ENCODE data around the gene STX2. TPM values are rescaled to one million over a fixed set of nuclear protein-coding genes. Genes with fewer than 3 reads are reported as not detected.

The STX2 gene
- total RNA-seq, 1 experiment from 2014 or later, result 19.0 TPM

GRCh38 chr12:130871286-130872178, 32.5 kb upstream of the STX2 start, which contains the start of gene RAN:
Gene RAN, plus strand, starts transcription at chr12:130872066. Its CDS starts 528 bp downstream, at chr12:130872594.
- H3K27me3 Mint-ChIP-seq (ENCODE audit: insufficient read depth, unreplicated experiment), result no peaks in the 10 kb centered on the region
- TF ChIP-seq, protein P1, sequence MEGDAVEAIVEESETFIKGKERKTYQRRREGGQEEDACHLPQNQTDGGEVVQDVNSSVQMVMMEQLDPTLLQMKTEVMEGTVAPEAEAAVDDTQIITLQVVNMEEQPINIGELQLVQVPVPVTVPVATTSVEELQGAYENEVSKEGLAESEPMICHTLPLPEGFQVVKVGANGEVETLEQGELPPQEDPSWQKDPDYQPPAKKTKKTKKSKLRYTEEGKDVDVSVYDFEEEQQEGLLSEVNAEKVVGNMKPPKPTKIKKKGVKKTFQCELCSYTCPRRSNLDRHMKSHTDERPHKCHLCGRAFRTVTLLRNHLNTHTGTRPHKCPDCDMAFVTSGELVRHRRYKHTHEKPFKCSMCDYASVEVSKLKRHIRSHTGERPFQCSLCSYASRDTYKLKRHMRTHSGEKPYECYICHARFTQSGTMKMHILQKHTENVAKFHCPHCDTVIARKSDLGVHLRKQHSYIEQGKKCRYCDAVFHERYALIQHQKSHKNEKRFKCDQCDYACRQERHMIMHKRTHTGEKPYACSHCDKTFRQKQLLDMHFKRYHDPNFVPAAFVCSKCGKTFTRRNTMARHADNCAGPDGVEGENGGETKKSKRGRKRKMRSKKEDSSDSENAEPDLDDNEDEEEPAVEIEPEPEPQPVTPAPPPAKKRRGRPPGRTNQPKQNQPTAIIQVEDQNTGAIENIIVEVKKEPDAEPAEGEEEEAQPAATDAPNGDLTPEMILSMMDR (IDR thresholded peaks at IDR 0.05; ENCODE audit: unreplicated experiment), result no peak
- BruUV-seq (replicated peaks), result TSS peak; percentile 81

DNA sequence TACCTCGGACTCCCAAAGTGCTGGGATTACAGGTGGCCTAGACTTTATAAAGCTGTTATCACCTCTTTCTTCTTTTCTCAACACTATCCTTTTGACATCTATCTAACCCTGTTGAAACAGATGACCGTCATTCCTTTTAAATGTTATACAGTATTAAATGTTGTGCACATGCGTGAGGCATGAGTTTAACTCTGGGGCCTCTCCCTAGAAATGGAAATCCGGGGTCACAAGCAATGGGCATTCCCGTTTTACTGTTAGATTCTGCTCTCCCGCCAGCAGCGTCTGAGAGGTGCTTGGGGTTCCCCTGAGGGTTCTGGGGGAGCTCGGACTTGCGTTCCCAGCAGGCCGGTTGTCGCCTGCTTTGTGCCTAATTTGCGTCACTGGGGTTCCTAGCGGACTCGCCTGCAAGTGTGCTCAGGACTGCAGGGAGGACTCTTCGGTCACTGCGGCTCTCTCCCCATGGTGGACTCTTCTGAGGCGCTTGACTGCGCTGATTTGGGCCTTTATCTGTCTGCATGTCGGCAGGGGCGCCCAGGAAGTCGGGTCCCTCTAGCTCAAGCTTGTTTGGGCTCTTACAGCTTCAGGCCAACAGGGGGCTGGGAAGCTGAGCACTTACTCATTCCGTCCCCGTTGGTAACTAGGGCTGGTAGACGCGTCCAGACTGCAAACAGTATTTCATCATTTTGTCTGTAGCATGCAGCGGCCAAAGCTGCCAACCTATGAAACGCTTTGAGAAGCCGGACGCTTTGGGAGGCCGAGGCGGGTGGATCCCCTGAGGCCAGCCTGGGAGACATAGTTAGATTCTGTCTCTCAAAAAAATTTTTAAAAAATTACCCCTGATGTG, 31.6 kb upstream of the STX2 start:
- H3K27me3 Mint-ChIP-seq (ENCODE audit: insufficient read depth, unreplicated experiment), result no peaks in the 10 kb centered on the region
- BruUV-seq (replicated peaks), result no TSS peak
- ChIA-PET POLR2A (interaction anchor here (0.8 kb wide), 1 partner anchor 31 kb away, joined by 3 read pairs; the partner anchor contains the start of gene STX2), CTCF (interaction anchor here (0.5 to 1.4 kb wide), 7 partner anchors 13 to 1768 kb away, joined by 3 to 6 read pairs (median 3); no protein-coding TSS in a partner anchor)
- peak; percentile 89 for DNase-seq (ENCODE audit: unreplicated experiment)
- H3K9me3 Mint-ChIP-seq (ENCODE audit: unreplicated experiment), result no peaks in the 10 kb centered on the region
- peak overlapping the region; percentile 81 for H3K27ac Mint-ChIP-seq (ENCODE audit: low read depth, unreplicated experiment)
- peaks cover 35% of the 10 kb centered on the region for H3K36me3 Mint-ChIP-seq (ENCODE audit: insufficient read depth, unreplicated experiment)
- TF ChIP-seq, protein P1 (IDR thresholded peaks at IDR 0.05; ENCODE audit: unreplicated experiment), result peak; percentile 43
- peaks cover 22% of the 10 kb centered on the region for H3K4me1 Mint-ChIP-seq (ENCODE audit: insufficient read depth, unreplicated experiment)
- H3K4me3 Mint-ChIP-seq (ENCODE audit: unreplicated experiment), result peak overlapping the region; percentile 88
- intact Hi-C loops (cut with micrococcal nuclease), result loop anchor here (1.0 kb wide), 1 partner anchor 31 kb away; the partner anchor contains the start of gene STX2

More at GRCh38 chr12:130871286-130872178, 32.5 kb upstream of the STX2 start, which contains the start of gene RAN:
- H3K27ac Mint-ChIP-seq (ENCODE audit: low read depth, unreplicated experiment), result peak within 1 kb of the TSS; percentile 81
- H3K4me3 Mint-ChIP-seq (ENCODE audit: unreplicated experiment), result peak within 1 kb of the TSS; percentile 88
- ChIA-PET CTCF (interaction anchor here (0.7 to 1.4 kb wide), 3 partner anchors 32 to 1767 kb away, joined by 3 to 6 read pairs (median 3); no protein-coding TSS in a partner anchor), POLR2A (interaction anchor here (0.8 kb wide), 1 partner anchor 32 kb away, joined by 3 read pairs; the partner anchor contains the start of gene STX2)
- H3K9me3 Mint-ChIP-seq (ENCODE audit: unreplicated experiment), result no peaks in the 10 kb centered on the region
- peaks cover 43% of the 10 kb centered on the region for H3K36me3 Mint-ChIP-seq (ENCODE audit: insufficient read depth, unreplicated experiment)
- H3K4me1 Mint-ChIP-seq (ENCODE audit: insufficient read depth, unreplicated experiment), result peaks cover 26% of the 10 kb centered on the region
- peak; percentile 89 for DNase-seq (ENCODE audit: unreplicated experiment)
- intact Hi-C loops (cut with micrococcal nuclease), result loop anchor here (1.0 kb wide), 1 partner anchor 32 kb away; the partner anchor contains the start of gene STX2

GRCh38 chr12:130868412-130868811, 29.4 kb upstream of the STX2 start:
- TF ChIP-seq, protein P1 (IDR thresholded peaks at IDR 0.05; ENCODE audit: unreplicated experiment), result no peak
- no TSS peak for BruUV-seq (replicated peaks)
- intact Hi-C loops (cut with micrococcal nuclease), result no loop called here
- no peak overlapping the region for H3K27ac Mint-ChIP-seq (ENCODE audit: low read depth, unreplicated experiment)
- H3K4me1 Mint-ChIP-seq (ENCODE audit: insufficient read depth, unreplicated experiment), result peaks cover 7% of the 10 kb centered on the region
- no peaks in the 10 kb centered on the region for H3K9me3 Mint-ChIP-seq (ENCODE audit: unreplicated experiment)
- peaks cover 12% of the 10 kb centered on the region for H3K36me3 Mint-ChIP-seq (ENCODE audit: insufficient read depth, unreplicated experiment)
- H3K4me3 Mint-ChIP-seq (ENCODE audit: unreplicated experiment), result no peak overlapping the region
- DNase-seq (ENCODE audit: unreplicated experiment), result no peak
- CTCF ChIA-PET, result no interaction called here
- POLR2A ChIA-PET, result no interaction called here
- no peaks in the 10 kb centered on the region for H3K27me3 Mint-ChIP-seq (ENCODE audit: insufficient read depth, unreplicated experiment)

Measured in MCF 10A (cell line).